Hepatocyte (in vitro differentiated cells): ENCODE results near the gene KRTAP9-8. TPM values are rescaled to one million over a fixed set of nuclear protein-coding genes. Genes with fewer than 3 reads are reported as not detected.

Experiments used
- DNase-seq: peaks from one replicate; pipeline ENCODE4 v3.0.0-alpha.2; 2016; ENCODE audit warnings: low spot score
- H2AFZ ChIP-seq: fragments of 200-600 bp; sonication (generic); 2 replicates; pipeline ENCODE4 v1.6.0; 2016; ENCODE audit warnings: antibody characterized with exemption, mild to moderate bottlenecking
- H3K27ac ChIP-seq: fragments of 200-600 bp; sonication (generic); 2 replicates; pipeline ENCODE4 v1.5.1; 2016; ENCODE audit warnings: mild to moderate bottlenecking
- H3K27me3 ChIP-seq: fragments of 200-600 bp; sonication (generic); 2 replicates; pipeline ENCODE4 v1.6.1; 2016
- H3K36me3 ChIP-seq: fragments of 200-600 bp; sonication (generic); replicated peaks from 2 replicates; pipeline ENCODE4 v1.5.1; 2016; ENCODE audit warnings: low read depth; ENCODE audit not compliant: insufficient read depth
- H3K4me1 ChIP-seq: fragments of 200-600 bp; sonication (generic); 2 replicates; pipeline ENCODE4 v1.5.1; 2016; ENCODE audit warnings: mild to moderate bottlenecking, moderate library complexity; ENCODE audit not compliant: insufficient read depth
- H3K4me2 ChIP-seq: fragments of 200-600 bp; sonication (generic); 2 replicates; pipeline ENCODE4 v1.6.0; 2016
- H3K4me3 ChIP-seq: fragments of 200-600 bp; sonication (generic); 2 replicates; pipeline ENCODE4 v1.5.1; 2016; ENCODE audit warnings: mild to moderate bottlenecking
- H3K79me2 ChIP-seq: fragments of 200-600 bp; sonication (generic); 2 replicates; pipeline ENCODE4 v1.6.0; 2017; ENCODE audit warnings: mild to moderate bottlenecking
- H3K9me2 ChIP-seq: fragments of 200-600 bp; sonication (generic); replicated peaks from 2 replicates; pipeline ENCODE4 v1.6.0; 2017; ENCODE audit warnings: mild to moderate bottlenecking; ENCODE audit not compliant: insufficient read depth
- H3K9me3 ChIP-seq: fragments of 200-600 bp; sonication (generic); 2 replicates; pipeline ENCODE4 v1.5.1; 2016; ENCODE audit warnings: low read depth, mild to moderate bottlenecking
- H4K20me1 ChIP-seq: fragments of 200-600 bp; sonication (generic); 2 replicates; pipeline ENCODE4 v1.6.0; 2016; ENCODE audit warnings: mild to moderate bottlenecking; ENCODE audit not compliant: insufficient read depth, poor library complexity, severe bottlenecking
- EZH2 ChIP-seq: fragments of 200-600 bp; sonication (generic); IDR thresholded peaks from 2 replicates; pipeline ENCODE4 v1.6.1; 2016; ENCODE audit warnings: antibody characterized with exemption, mild to moderate bottlenecking, borderline replicate concordance
- EZH2phosphoT487 ChIP-seq: fragments of 200-600 bp; sonication (generic); IDR thresholded peaks from one replicate; pipeline ENCODE4 v1.6.1; 2018; ENCODE audit warnings: antibody characterized with exemption, mild to moderate bottlenecking, low read depth, moderate library complexity; ENCODE audit not compliant: unreplicated experiment, severe bottlenecking
- WGBS: methylation state at CpG from one replicate; pipeline ENCODE4 v1.1.6; 2016; ENCODE audit warnings: low lambda C conversion rate; ENCODE audit errors: missing lambda C conversion rate; 5-methylcytosine and 5-hydroxymethylcytosine counted together
- polyA plus RNA-seq: library from polyadenylated mRNA; unstranded; fragments of >200 nt; fragmentation: Nextera tagmentation; extraction: Ambion mirVana; gene quantifications from 2 replicates; pipeline ENCODE4 v1.2.1, GENCODE V29; 2016
- total RNA-seq: library from RNA; depleted of rRNA; stranded (reverse); fragments of >200 nt; gene quantifications from 2 replicates; pipeline ENCODE4 v1.2.3, GENCODE V29; 2014
- TF ChIP-seq, protein P1 (sequence below): fragments of 200-600 bp; sonication (generic); IDR thresholded peaks from 2 replicates; pipeline ENCODE4 v1.5.1; 2016; ENCODE audit warnings: antibody characterized with exemption, mild to moderate bottlenecking; ENCODE audit not compliant: poor library complexity

Gene KRTAP9-8
- total and polyA plus RNA-seq, 2 experiments from 2014 or later = not detected

DNA sequence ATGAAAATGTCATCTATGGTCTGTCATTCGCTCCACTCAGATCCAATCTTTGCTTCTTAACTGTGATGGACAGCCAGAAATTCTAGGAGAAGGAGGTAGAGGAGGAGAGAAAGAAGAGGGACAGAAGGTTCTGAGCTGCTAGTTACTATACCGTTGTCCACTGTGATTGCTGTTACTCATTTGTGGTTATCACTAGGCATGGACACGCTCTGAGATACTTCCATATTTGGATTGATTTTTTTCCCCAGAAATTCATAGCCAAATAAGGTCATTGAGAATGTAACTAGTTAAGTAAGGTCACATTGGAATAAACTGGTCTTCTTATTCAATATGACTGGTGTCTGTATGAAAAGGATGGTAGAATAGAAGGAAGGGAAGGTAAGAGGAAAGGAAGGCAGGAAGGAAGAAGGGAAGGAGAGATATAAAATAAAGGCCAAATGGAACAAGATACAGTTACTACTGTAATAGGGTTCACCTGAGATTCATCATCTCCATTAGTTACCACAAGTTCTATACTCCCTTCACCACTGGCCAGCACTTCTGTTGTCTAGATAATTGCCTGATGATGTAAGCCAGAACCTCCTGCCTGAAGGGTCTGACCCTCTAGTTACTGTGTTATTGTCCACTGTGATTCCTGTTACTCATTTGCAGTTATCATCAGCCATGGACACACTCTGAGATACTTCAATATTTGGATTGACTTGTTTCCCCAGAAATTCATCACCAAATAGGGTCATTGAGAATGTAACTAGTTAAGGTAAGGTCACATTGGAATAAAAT lies 40.6 kb downstream of the KRTAP9-8 start:
- Histone ChIP-seq H3K4me1 (no peaks in the 10 kb centered on the region), H3K27ac (no peak overlapping the region), H4K20me1 (no peaks in the 10 kb centered on the region), H3K9me2 (no peaks in the 10 kb centered on the region), H3K27me3 (peaks cover 7% of the 10 kb centered on the region), H3K79me2 (no peaks in the 10 kb centered on the region), H3K36me3 (no peaks in the 10 kb centered on the region), H3K4me3 (no peak overlapping the region), H3K9me3 (no peaks in the 10 kb centered on the region), H3K4me2 (no peak overlapping the region), H2AFZ (no peak overlapping the region)
- WGBS = 89% methylated on average over 3 of the region's 3 CpGs
- no peak for TF ChIP-seq EZH2phosphoT487
- TF ChIP-seq, protein P1, sequence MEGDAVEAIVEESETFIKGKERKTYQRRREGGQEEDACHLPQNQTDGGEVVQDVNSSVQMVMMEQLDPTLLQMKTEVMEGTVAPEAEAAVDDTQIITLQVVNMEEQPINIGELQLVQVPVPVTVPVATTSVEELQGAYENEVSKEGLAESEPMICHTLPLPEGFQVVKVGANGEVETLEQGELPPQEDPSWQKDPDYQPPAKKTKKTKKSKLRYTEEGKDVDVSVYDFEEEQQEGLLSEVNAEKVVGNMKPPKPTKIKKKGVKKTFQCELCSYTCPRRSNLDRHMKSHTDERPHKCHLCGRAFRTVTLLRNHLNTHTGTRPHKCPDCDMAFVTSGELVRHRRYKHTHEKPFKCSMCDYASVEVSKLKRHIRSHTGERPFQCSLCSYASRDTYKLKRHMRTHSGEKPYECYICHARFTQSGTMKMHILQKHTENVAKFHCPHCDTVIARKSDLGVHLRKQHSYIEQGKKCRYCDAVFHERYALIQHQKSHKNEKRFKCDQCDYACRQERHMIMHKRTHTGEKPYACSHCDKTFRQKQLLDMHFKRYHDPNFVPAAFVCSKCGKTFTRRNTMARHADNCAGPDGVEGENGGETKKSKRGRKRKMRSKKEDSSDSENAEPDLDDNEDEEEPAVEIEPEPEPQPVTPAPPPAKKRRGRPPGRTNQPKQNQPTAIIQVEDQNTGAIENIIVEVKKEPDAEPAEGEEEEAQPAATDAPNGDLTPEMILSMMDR = no peak
- peak; percentile 1 for DNase-seq

DNA sequence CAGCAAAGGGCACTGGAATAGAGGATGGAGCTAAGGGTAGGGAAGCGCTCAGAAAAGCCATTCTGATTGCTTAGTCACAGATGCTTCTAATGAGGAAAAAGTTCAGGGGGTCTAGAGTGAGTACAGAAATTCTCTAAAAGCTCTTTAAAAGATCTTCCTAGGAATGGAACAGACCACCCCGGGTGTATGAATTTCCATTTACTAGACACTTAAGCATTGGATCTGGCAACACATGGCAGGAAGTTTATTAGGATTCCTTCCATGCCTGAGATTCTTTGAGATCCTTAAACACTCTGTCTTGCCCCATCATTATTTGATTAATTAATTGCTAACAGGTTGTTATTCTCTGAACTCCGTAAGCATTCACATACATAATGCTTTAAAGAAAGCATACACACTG lies 46.2 kb downstream of the KRTAP9-8 start:
- Histone ChIP-seq H3K36me3 (no peaks in the 10 kb centered on the region), H3K4me2 (no peak overlapping the region), H4K20me1 (no peaks in the 10 kb centered on the region), H3K79me2 (no peaks in the 10 kb centered on the region), H3K4me3 (no peak overlapping the region), H3K9me2 (no peaks in the 10 kb centered on the region), H3K4me1 (no peaks in the 10 kb centered on the region), H3K27me3 (no peaks in the 10 kb centered on the region), H3K27ac (no peak overlapping the region), H3K9me3 (no peaks in the 10 kb centered on the region), H2AFZ (no peak overlapping the region)
- DNase-seq = peak; percentile 1
- TF ChIP-seq, protein P1 = no peak
- TF ChIP-seq EZH2phosphoT487 = no peak
- TF ChIP-seq EZH2 = no peak
- 36% methylated on average over 3 of the region's 3 CpGs for WGBS

DNA sequence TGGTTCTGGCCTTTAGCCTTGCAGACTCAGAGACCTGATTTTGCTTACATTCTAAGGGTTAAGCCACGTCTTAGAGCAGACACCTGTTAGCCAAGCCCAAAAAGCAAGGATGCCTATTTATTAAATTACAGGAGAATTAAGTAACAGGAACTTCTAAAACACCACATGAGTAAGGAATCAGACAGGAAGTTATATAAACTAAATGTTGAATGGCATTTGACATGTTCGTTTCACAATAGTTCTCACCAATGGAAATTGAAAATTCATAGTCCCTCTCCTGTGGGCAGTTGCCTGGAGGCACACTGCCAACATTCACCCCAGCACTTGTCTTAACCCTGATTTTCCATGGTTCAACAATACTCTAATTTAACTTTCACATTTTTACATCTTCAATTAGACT lies 46.7 kb downstream of the KRTAP9-8 start:
- TF ChIP-seq EZH2 (no peak), EZH2phosphoT487 (no peak)
- TF ChIP-seq, protein P1 = no peak
- 57% methylated on average over 2 of the region's 2 CpGs for WGBS
- Histone ChIP-seq H3K9me3 (no peaks in the 10 kb centered on the region), H3K27me3 (no peaks in the 10 kb centered on the region), H2AFZ (no peak overlapping the region), H4K20me1 (no peaks in the 10 kb centered on the region), H3K4me1 (no peaks in the 10 kb centered on the region), H3K79me2 (no peaks in the 10 kb centered on the region), H3K27ac (no peak overlapping the region), H3K9me2 (no peaks in the 10 kb centered on the region), H3K4me2 (no peak overlapping the region), H3K4me3 (no peak overlapping the region), H3K36me3 (no peaks in the 10 kb centered on the region)
- peak; percentile 0 for DNase-seq
